Spleen (tissue), 7 donors: ENCODE results near the gene CCNB2.

Experiments used
- CTCF ChIP-seq, 11 experiments: fragments of 200-600 bp in 7 of 11; fragments of 450-650 bp in 4 of 11; sonication (generic) in 4 of 11; IDR thresholded peaks in 8 of 11; conservative IDR thresholded peaks in 3 of 11; 1 replicate in 7 of 11; 2 replicates in 4 of 11; pipeline versions ENCODE4 v1.4.0 to v1.8.0; 2016 to 2021; ENCODE audit warnings: antibody characterized with exemption in 11 of 11, inconsistent platforms in 4 of 11, mild to moderate bottlenecking in 1 of 11
- POLR2A ChIP-seq, 3 donors: fragments of 450-650 bp; IDR thresholded peaks; one replicate each; pipeline ENCODE4 v1.5.1; 2017; ENCODE audit warnings: antibody characterized with exemption in 3 of 3, mild to moderate bottlenecking in 1 of 3
- POLR2AphosphoS5 ChIP-seq, 3 donors: sonication (generic); formaldehyde crosslinking; IDR thresholded peaks; one replicate each; pipeline ENCODE4 v1.5.1; 2017; ENCODE audit warnings: antibody characterized with exemption in 3 of 3
- donor health status: DM: no; HTN: no; CAD: no; lungs with moderate emphysema.
- donor health status: DM: no; HTN: no; CAD: no.
- donor health status: DM: no; HTN: no; CAD: no.

- TF ChIP-seq CTCF (IDR thresholded peaks at IDR 0.05 in 8 of 11, conservative IDR thresholded peaks at IDR 0.05 in 3 of 11) = no peak
- TF ChIP-seq POLR2AphosphoS5 (IDR thresholded peaks at IDR 0.05) = no peak
- TF ChIP-seq POLR2A (IDR thresholded peaks at IDR 0.05) = no peak
Measured at GRCh38 chr15:59115047-59115446, 10.1 kb downstream of the CCNB2 start.
